Upper lobe of left lung (tissue), 6 donors: ENCODE results near the gene AADAC. TPM values are rescaled to one million over a fixed set of nuclear protein-coding genes. Genes with fewer than 3 reads are reported as not detected.
"Not testable (repeated sequence)": the region's sequence is repeated elsewhere in the genome, so short reads cannot be mapped to it uniquely, and the experiment has no call there.

Experiments
- ATAC-seq, 2 donors: fragments of 200-7000 bp; cut with Tn5 transposase; one replicate each; pipeline ENCODE4 v1.9.1; 2022; ENCODE audit warnings: mild to moderate bottlenecking in 2 of 2, moderate library complexity in 2 of 2; ENCODE audit not compliant: low FRiP score in 2 of 2
- DNase-seq, 2 donors: peaks; one replicate each; pipeline ENCODE4 v3.0.0-alpha.2; 2019 to 2020
- H3K27ac ChIP-seq, 4 donors: fragments of 200-600 bp; sonication (generic); one replicate each; pipeline ENCODE4 v1.5.1; 2016 to 2019
- H3K27me3 ChIP-seq, 4 donors: fragments of 200-600 bp; sonication (generic); one replicate each; pipeline ENCODE4 v1.5.1; 2017 to 2019
- H3K36me3 ChIP-seq, 4 donors: fragments of 200-600 bp; sonication (generic); one replicate each; pipeline ENCODE4 v1.5.1; 2016 to 2019
- H3K4me1 ChIP-seq, 4 donors: fragments of 200-600 bp; sonication (generic); one replicate each; pipeline ENCODE4 v1.5.1; 2018 to 2019
- H3K4me3 ChIP-seq, 4 donors: fragments of 200-600 bp; sonication (generic); one replicate each; pipeline ENCODE4 v1.5.1; 2017 to 2019; ENCODE audit warnings: mild to moderate bottlenecking in 2 of 4, moderate library complexity in 1 of 4
- H3K9me3 ChIP-seq, 4 donors: fragments of 200-600 bp; sonication (generic); one replicate each; pipeline ENCODE4 v1.5.1; 2018 to 2019
- CTCF ChIP-seq, 6 experiments: fragments of 450-650 bp in 4 of 6; fragments of 200-600 bp in 2 of 6; sonication (generic) in 2 of 6; IDR thresholded peaks; one replicate each; pipeline ENCODE4 v1.5.1; 2016 to 2019; ENCODE audit warnings: antibody characterized with exemption in 6 of 6
- EP300 ChIP-seq, 4 donors: sonication (generic); formaldehyde crosslinking; IDR thresholded peaks; one replicate each; pipeline ENCODE4 v1.5.1; 2017; ENCODE audit warnings: antibody characterized with exemption in 4 of 4, control low read depth in 2 of 4
- POLR2A ChIP-seq, 4 donors: fragments of 450-650 bp; IDR thresholded peaks; one replicate each; pipeline ENCODE4 v1.5.1; 2016 to 2017; ENCODE audit warnings: antibody characterized with exemption in 4 of 4, mild to moderate bottlenecking in 2 of 4
- POLR2AphosphoS5 ChIP-seq, 2 donors: sonication (generic); formaldehyde crosslinking; IDR thresholded peaks; one replicate each; pipeline ENCODE4 v1.5.1; 2017; ENCODE audit warnings: antibody characterized with exemption in 2 of 2
- WGBS, 2 donors: methylation state at CpG; one replicate each; pipeline ENCODE4 v1.1.5; 2017 to 2018; 5-methylcytosine and 5-hydroxymethylcytosine counted together
- total RNA-seq, 6 donors: library from RNA; depleted of rRNA in 4 of 6; stranded (reverse); fragments of >200 nt in 4 of 6; gene quantifications; one replicate each; pipeline versions ENCODE4 v1.1.0 to v1.2.1, GENCODE V29; 2016 to 2021
- donor health status: DM: no; HTN: no; CAD: no; lungs with moderate emphysema.
- donor health status: DM: no; HTN: yes; CAD: no; lungs with severe emphysema.

Gene AADAC
- total RNA-seq, 6 donors from 2014 or later, result 1.7 to 4.5 (median 3.5) TPM; not detected in 1

DNA sequence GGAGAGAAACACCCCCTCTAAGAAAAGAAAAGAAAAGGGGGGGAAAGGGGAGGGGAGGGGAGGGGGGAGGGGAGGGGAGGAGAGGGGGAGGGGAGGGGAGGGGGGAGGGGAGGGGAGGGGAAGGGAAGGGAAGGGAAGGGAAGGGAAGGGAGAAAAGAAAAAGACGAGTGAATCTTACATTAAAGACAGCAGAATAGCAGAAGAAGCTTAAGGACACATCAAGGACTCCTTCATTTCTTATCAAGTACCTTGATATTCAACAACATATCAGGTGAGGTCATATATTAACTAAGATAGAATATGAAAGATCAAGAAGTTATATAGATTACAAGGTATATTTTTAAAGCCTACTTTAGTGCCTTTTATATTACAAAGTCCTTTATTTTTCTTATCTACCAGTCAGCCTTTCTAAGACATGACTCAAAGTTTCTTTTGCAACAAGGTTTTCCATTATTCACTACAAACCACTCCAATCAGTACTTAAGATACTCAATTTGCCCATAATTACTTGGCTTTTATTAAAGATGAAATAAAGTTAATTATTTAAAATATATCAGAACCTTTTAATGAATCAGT lies 17.7 kb upstream of the AADAC start:
- H3K9me3 ChIP-seq, result no peaks in the 10 kb centered on the region
- WGBS, 2 donors, result 39 to 53% methylated on average over 1 of the region's 1 CpG
- ATAC-seq, result no peak

DNA sequence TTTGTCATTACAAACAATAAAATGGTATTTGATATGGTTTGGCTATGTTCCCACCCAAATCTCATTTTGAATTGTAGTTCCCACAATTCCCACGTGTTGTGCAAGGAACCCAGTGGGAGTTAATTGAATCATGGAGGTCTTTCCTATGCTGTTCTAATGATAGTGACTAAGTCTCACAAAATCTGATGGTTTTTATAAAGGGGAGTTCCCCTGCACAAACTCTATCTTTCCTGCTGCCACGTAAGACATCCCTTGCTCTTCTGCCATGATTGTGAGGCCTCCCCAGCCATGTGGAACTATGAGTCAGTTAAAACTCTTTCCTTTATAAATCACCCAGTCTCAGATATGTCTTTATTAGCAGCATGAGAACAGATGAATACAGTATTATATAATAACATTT lies 15.4 kb upstream of the AADAC start:
- Histone ChIP-seq H3K27me3 (no peaks in the 10 kb centered on the region), H3K36me3 (no peaks in the 10 kb centered on the region), H3K27ac (no peak overlapping the region), H3K4me1 (no peaks in the 10 kb centered on the region), H3K9me3 (no peaks in the 10 kb centered on the region), H3K4me3 (no peak overlapping the region)
- WGBS, 2 donors, result 72 to 80% methylated on average over 2 of the region's 2 CpGs
- DNase-seq (no peak), ATAC-seq (no peak)
- TF ChIP-seq CTCF (IDR thresholded peaks at IDR 0.05), result no peak
- no peak for TF ChIP-seq POLR2AphosphoS5 (IDR thresholded peaks at IDR 0.05)

More for the DNA sequence above, 17.7 kb upstream of the AADAC start:
- Histone ChIP-seq H3K4me3 (no peak overlapping the region), H3K4me1 (no peaks in the 10 kb centered on the region), H3K27me3 (no peaks in the 10 kb centered on the region), H3K27ac (no peak overlapping the region), H3K36me3 (no peaks in the 10 kb centered on the region)
- no peak for TF ChIP-seq POLR2AphosphoS5 (IDR thresholded peaks at IDR 0.05)
- DNase-seq, result no peak

GRCh38 chr3:151800431-151800830 lies 13.5 kb upstream of the AADAC start:
- H3K4me1 ChIP-seq, result no peaks in the 10 kb centered on the region
- DNase-seq (no peak), ATAC-seq (no peak)
- 84 to 93% methylated on average over 2 of the region's 2 CpGs for WGBS, 2 donors
- H3K27me3 ChIP-seq, result no peaks in the 10 kb centered on the region
- no peak overlapping the region for H3K4me3 ChIP-seq
- H3K9me3 ChIP-seq, result no peaks in the 10 kb centered on the region
- H3K36me3 ChIP-seq, result no peaks in the 10 kb centered on the region
- H3K27ac ChIP-seq, result no peak overlapping the region
- TF ChIP-seq POLR2AphosphoS5 (IDR thresholded peaks at IDR 0.05), result no peak
- TF ChIP-seq CTCF (IDR thresholded peaks at IDR 0.05), result no peak
- TF ChIP-seq POLR2A (IDR thresholded peaks at IDR 0.05), result no peak
- no peak for TF ChIP-seq EP300 (IDR thresholded peaks at IDR 0.05)

GRCh38 chr3:151804267-151804666 lies 9.6 kb upstream of the AADAC start:
- peaks cover 0 to 15% (median 8%) of the 10 kb centered on the region in 4 donors for H3K9me3 ChIP-seq
- no peak overlapping the region for H3K27ac ChIP-seq
- H3K27me3 ChIP-seq, result no peaks in the 10 kb centered on the region
- 47 to 54% methylated on average over 1 of the region's 1 CpG for WGBS, 2 donors
- H3K36me3 ChIP-seq, result no peaks in the 10 kb centered on the region
- H3K4me3 ChIP-seq, result no peak overlapping the region
- DNase-seq (no peak), ATAC-seq (no peak)
- TF ChIP-seq POLR2A (IDR thresholded peaks at IDR 0.05) (no peak), EP300 (IDR thresholded peaks at IDR 0.05) (no peak), POLR2AphosphoS5 (IDR thresholded peaks at IDR 0.05) (no peak), CTCF (IDR thresholded peaks at IDR 0.05) (no peak)
- no peaks in the 10 kb centered on the region for H3K4me1 ChIP-seq

GRCh38 chr3:151806838-151807237 lies 7.1 kb upstream of the AADAC start:
- TF ChIP-seq EP300 (IDR thresholded peaks at IDR 0.05) (no peak), POLR2AphosphoS5 (IDR thresholded peaks at IDR 0.05) (no peak), POLR2A (IDR thresholded peaks at IDR 0.05) (no peak), CTCF (IDR thresholded peaks at IDR 0.05) (no peak)

GRCh38 chr3:151808926-151809325 lies 5.0 kb upstream of the AADAC start:
- not testable (repeated sequence) for H3K36me3 ChIP-seq, H3K4me1 ChIP-seq, ATAC-seq, DNase-seq, H3K27me3 ChIP-seq, H3K27ac ChIP-seq, H3K4me3 ChIP-seq
- peaks cover 0 to 18% (median 11%) of the 10 kb centered on the region in 4 donors for H3K9me3 ChIP-seq
- 76 to 81% methylated on average over 3 of the region's 3 CpGs for WGBS, 2 donors

More at GRCh38 chr3:151806838-151807237, 7.1 kb upstream of the AADAC start:
- Histone ChIP-seq H3K27me3 (no peaks in the 10 kb centered on the region), H3K9me3 (peaks cover 0 to 18% (median 11%) of the 10 kb centered on the region in 4 donors), H3K4me1 (no peaks in the 10 kb centered on the region), H3K36me3 (no peaks in the 10 kb centered on the region), H3K27ac (no peak overlapping the region), H3K4me3 (no peak overlapping the region)
- DNase-seq, result no peak
- 89 to 91% methylated on average over 15 of the region's 15 CpGs for WGBS, 2 donors
- ATAC-seq, result no peak
